D721Med (cell line): ENCODE measurements around the gene ZNF80.

ENCODE experiments used
- DNase-seq: peaks from one replicate; pipeline ENCODE4 v3.0.0; 2011; ENCODE audit warnings: low spot score; ENCODE audit not compliant: insufficient read length
- FAIRE-seq: peaks from 2 replicates; lab custom pipeline; 2011; peaks lifted over from hg19 to GRCh38; lab: Jason Lieb, UNC
- TF ChIP-seq, protein P1 (sequence below): IDR thresholded peaks from 2 replicates; pipeline ENCODE4 v1.5.1; 2012; ENCODE audit warnings: mild to moderate bottlenecking, control low read depth; ENCODE audit not compliant: insufficient read depth; ENCODE audit errors: missing control alignments

ZNF80 gene

DNA sequence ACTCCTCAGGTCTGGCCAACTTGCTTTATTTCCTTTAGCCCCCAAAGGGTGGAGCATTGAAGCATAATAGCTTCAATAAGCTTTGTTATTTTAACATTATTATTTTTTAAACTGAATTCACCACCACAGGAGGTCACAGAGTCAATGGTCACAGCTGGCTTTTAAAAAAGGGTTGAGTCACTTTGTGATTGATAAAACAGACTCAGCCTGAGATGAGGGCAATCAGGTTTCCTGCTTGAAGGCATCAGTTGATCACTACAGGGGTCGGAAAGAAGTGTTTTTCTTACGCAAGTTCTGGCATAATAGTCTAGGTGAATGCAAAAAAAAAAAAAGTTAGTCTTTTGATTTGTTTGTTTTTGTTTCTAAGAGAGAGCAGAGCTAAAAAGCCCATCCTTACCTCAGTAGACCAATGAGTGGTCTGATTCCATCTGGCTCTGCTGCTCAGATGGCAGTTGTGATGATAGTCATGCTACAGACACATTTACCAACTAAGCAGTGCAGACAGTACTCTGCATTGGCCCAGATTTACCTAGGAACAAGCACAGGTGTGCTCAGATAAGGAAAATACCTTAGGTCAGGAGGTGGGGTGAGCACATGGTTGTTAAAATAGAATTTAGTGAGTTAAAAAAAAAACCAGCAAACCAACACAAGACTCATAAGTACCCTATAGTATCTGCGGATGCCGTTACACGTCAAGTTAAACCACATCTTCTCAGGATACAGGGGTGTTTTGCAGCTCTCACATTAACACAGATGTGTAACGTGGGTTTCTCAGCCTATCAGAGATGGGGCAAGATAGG, 22.6 kb downstream of the ZNF80 start:
- TF ChIP-seq, protein P1, sequence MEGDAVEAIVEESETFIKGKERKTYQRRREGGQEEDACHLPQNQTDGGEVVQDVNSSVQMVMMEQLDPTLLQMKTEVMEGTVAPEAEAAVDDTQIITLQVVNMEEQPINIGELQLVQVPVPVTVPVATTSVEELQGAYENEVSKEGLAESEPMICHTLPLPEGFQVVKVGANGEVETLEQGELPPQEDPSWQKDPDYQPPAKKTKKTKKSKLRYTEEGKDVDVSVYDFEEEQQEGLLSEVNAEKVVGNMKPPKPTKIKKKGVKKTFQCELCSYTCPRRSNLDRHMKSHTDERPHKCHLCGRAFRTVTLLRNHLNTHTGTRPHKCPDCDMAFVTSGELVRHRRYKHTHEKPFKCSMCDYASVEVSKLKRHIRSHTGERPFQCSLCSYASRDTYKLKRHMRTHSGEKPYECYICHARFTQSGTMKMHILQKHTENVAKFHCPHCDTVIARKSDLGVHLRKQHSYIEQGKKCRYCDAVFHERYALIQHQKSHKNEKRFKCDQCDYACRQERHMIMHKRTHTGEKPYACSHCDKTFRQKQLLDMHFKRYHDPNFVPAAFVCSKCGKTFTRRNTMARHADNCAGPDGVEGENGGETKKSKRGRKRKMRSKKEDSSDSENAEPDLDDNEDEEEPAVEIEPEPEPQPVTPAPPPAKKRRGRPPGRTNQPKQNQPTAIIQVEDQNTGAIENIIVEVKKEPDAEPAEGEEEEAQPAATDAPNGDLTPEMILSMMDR, result no peak

DNA sequence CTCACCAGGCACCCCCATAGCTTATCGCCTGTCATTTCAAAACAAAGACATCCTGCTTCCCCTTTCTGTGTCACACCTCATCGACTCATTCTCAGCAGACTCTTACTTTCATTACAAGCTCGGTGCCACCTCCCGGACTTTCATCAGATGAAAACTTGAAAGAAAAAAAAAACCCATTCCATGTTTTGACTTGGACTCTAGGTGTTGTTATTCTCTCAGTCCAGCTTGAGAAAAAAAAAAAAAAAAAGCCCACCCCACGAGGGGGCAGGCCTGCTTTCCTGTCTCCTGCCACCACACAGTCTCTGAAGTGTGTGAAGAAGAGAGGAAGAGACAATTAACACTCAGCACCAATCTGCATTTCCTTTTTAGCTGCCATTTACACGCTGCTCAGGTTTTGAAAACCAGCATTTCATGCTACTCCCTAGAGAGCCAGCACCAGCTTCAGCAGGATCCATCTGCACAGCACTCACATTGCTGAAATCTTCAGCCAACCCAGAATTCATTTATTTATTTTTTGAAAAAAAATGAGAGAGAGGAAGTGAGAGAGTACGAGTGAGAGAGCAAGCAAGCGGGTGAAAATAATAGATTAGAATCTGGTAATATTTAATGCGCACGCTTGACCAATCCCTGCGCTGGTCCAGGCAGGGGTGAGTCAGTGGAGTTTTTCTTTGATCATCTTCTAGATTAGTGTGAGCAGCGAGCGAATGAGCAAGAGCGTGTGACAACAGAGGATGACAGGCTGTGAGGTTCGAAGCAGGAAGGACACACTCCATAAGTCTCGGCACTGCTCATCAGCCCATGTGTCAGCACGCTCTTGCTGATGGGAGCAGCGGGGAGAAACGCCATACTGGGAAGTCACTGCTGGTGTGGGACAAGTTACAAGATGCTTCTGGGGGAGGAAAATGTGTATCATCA, 23.5 kb downstream of the ZNF80 start:
- DNase-seq (no peak), FAIRE-seq (no peak)
- TF ChIP-seq, protein P1, result no peak

More for the DNA sequence above, 22.6 kb downstream of the ZNF80 start:
- DNase-seq, result no peak
- FAIRE-seq, result no peak

DNA sequence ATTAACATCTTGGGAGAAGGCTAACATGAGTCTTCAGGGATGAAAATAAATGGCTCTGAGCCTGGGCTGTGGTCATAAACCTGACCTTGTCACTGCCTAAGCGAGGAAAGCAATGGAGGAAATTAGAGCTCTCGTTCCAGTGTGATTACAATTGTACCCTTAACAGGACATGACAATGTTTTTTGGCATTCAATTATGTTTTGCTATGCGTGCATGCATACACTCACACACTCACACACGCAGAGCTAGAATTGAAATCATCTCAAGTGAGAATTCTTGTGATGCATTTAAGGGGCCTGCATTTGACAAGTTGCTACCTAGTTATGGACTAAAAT, 24.1 kb downstream of the ZNF80 start:
- FAIRE-seq, result no peak
- TF ChIP-seq, protein P1, result no peak
- no peak for DNase-seq

DNA sequence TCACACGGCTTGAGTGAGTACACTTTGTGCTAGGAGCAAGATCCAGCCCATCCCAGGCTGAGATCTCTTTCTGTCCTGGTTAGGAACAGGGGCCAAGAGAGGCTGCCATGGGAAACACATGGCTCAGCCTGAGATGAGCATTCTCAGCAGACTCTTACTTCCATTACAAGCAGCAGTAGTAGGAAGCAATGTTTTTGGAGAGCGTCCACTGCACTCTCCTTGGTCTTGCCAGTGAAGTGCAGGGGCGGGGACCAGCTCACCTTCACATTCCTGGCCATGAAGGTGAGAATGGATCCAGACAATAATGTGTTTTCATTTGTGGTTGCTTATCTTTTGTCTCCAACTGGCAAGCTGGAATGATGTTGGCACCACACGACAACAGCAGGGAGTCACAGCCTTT, 24.7 kb downstream of the ZNF80 start:
- TF ChIP-seq, protein P1, result no peak
- DNase-seq (no peak), FAIRE-seq (no peak)

DNA sequence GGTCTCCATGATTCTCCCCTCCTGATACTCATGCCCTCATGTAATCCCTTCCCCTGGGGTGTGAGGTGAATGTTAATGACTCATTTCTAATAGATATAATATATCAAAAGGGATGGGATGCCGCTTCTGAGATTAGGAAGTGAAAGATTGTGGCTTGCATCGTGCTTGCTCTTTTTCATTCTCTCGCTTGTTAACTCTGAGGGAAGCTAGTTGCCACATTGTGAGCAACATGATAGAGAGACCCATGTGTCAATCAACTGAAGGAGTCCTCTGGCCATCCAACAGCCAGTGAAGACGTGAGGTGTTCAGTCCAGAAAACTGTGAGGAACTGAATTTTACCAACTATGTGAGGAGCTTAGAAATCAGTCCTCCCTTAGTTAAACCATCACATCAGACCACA, 29.6 kb downstream of the ZNF80 start:
- TF ChIP-seq, protein P1, result no peak
- DNase-seq (no peak), FAIRE-seq (no peak)

DNA sequence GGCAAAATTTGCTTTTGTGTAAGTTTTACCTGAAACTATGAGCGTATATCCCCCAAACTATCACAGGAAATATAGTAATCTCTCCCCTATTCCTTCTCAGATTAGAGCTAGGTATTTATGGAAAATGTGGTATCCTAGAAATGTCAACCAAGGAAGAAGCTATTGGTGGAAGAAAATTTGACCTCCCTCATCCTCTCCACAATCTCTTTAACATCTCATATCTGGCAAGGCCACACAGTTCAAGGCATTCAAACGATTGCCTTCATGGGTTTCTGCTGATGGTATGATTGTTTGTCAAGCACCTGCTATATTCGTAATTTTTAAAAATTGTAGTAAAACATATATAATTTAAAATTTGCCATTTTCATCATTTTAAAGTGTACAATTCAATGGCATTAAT, 31.0 kb downstream of the ZNF80 start:
- DNase-seq, result no peak
- TF ChIP-seq, protein P1, result no peak
- FAIRE-seq, result no peak
